ENCODE results near the gene BRCA1.

BRCA1 gene

DNA sequence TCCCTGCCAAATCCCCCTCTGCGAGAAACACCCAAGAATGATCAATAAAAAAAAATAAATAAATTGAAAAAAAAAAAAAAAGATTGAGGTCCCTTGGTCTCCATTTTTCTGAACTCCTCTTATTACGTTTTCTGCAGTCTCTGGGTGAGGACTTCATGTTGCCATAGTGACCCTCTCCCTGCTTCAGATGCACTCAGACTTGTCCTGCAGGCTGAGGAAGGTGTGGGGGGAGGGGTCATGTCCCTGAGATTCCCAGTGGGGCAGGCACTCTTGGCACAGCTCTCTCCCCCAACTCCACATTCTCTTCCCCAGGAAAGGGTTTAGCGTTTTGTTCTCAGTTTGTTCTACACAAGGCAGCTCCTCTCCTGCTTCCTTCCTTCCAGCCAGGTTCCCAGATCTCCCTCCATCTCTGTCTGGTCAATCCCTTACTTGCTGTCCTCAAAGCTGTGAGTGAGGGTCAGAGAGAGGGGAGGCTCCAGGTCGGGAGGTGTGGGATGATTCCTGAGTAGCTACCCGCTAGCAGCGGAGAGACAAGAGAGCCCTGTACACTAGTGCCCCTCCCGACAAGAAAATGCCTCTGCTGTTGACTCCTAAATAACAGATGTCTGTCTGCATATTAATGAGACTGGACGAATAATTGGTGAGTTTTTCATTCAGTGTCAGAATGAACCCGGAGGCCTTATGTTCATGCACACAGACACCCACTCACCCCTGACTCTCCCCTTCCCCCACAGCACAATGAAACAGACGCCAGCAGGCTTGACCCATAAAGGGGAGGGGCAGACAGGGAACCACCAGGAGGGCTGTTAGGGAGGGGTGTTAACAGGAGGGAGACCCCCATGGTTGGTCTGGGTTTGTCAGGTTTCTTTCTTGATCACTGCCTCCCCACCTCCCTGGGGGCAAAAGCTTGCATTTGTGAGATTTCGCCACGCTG lies 90.9 kb downstream of the BRCA1 start:
- TF ChIP-seq, protein P1, sequence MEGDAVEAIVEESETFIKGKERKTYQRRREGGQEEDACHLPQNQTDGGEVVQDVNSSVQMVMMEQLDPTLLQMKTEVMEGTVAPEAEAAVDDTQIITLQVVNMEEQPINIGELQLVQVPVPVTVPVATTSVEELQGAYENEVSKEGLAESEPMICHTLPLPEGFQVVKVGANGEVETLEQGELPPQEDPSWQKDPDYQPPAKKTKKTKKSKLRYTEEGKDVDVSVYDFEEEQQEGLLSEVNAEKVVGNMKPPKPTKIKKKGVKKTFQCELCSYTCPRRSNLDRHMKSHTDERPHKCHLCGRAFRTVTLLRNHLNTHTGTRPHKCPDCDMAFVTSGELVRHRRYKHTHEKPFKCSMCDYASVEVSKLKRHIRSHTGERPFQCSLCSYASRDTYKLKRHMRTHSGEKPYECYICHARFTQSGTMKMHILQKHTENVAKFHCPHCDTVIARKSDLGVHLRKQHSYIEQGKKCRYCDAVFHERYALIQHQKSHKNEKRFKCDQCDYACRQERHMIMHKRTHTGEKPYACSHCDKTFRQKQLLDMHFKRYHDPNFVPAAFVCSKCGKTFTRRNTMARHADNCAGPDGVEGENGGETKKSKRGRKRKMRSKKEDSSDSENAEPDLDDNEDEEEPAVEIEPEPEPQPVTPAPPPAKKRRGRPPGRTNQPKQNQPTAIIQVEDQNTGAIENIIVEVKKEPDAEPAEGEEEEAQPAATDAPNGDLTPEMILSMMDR (IDR thresholded peaks at IDR 0.05; ENCODE audit: low read length, missing control alignments) = no peak
- H3K4me3 ChIP-seq (replicated peaks; ENCODE audit: low read depth, low read length) = no peak overlapping the region
- no peak for DNase-seq (ENCODE audit: low read depth)

DNA sequence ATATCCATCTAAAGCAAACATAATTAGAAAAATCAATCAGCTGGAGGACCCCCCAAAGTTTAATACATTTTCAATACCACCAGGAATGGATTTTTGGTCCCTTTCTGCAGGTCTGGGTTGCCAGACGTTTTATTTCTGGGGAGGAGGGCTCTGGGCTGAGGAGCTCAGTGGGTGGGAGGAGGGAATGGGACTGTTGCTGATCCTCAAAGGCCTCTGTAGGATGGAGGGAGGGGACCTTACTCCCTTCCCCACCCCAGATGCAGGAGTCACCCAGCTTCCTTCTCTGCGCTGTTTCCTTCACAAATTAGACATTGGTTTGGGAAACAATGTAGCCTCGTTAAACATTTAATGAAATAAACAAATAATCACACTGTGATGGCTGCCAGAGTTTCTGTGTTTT lies 93.5 kb downstream of the BRCA1 start:
- DNase-seq (ENCODE audit: low read depth) = no peak
- TF ChIP-seq, protein P1 (IDR thresholded peaks at IDR 0.05; ENCODE audit: low read length, missing control alignments) = no peak
- H3K4me3 ChIP-seq (replicated peaks; ENCODE audit: low read depth, low read length) = no peak overlapping the region

DNA sequence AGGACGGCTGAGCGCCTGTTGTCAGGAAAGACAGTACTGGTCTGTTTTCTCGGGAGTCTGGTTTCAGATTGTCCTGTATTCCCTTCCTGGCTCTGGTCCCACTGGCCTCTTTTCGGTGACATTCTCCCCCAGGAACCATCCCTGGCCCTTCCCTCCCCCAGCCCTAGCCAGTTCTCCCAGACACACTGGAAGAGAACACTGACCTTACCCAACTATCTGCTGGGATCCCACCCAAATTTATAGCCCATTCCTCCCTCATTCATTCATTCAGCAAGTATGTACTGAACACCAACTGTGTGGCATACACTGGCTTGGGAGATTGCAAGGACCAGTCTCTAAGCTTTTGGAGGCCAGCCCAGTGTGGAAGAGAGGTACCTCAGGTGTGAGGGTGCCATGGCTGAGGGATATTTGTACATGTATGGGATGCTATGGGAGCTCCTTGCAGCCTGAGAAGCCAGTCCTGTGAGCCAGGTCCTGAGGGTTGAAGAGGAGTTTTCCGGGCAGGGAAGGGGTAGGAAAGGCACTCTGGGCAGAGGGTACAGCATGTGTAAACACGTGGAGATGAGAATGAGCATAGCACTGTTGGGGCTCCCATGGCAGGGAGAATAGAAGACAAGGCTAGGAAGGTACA lies 94.9 kb downstream of the BRCA1 start:
- TF ChIP-seq, protein P1 (IDR thresholded peaks at IDR 0.05; ENCODE audit: low read length, missing control alignments) = no peak
- no peak overlapping the region for H3K4me3 ChIP-seq (replicated peaks; ENCODE audit: low read depth, low read length)
- no peak for DNase-seq (ENCODE audit: low read depth)

DNA sequence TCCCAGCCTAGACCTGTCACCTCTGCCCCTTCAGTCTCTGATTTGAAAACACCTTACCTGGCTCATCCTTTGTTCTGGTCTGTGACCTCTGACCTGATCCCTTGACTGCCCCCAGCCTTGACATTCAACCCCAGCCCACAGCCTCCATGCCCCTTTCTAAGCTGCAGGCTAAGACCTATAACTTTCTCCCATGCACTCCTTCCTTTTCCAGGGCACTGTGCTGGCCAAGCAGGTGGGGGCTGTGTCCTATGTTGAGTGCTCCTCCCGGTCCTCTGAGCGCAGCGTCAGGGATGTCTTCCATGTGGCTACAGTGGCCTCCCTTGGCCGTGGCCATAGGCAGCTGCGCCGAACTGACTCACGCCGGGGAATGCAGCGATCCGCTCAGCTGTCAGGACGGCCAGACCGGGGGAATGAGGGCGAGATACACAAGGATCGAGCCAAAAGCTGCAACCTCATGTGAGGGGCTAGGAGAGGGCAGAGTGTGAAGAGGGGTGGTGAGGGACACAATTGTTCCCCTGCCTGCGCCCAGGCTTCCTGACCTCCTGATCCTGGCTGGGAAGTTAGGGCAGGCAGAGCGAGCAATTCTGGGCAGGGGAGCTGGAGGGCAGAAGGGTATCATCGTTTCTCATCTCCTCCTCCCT lies 96.8 kb downstream of the BRCA1 start:
- TF ChIP-seq, protein P1 (IDR thresholded peaks at IDR 0.05; ENCODE audit: low read length, missing control alignments) = no peak
- no peak overlapping the region for H3K4me3 ChIP-seq (replicated peaks; ENCODE audit: low read depth, low read length)
- DNase-seq (ENCODE audit: low read depth) = no peak

DNA sequence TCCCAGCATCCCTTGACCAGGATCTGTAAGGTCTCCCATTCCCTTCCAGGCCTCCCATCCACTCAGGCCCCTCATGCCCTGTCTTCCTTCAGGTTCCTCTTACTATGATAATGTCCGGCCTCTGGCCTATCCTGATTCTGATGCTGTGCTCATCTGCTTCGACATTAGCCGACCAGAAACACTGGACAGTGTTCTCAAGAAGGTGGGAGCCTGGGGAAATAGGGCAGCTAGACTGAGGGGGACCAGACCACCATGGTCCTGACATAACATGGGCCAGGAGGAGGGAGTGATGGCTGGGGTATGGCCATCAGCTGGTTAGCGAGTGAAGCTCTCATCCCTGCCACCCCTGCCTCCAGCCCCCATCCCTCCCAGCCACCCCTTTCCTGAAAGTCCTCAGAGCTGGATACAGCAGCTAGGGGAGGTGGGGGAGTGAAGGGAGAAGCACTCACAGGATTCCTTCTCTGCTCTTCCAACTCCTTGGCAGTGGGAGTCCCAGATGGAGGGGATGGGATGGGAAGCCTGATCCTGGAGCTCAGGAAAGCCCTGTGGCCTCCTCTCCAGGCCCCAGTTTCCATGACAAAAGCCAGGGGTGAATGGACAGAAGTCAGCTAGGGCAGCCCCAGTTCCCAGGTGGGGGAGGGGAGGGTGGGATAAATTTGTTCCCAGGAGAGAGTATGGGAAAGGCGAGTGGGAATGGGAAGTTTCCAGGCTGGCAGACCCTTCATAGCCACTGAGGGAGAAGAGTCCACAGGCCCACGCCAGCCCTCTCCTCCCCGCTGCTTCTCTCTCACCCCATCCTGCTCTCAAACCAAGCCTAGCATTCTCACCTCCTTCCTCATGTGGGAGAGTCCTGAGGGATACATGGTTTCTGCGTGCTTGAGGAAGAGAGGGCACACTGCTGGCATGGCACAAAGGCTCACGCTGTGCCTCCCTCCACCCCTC lies 97.8 kb downstream of the BRCA1 start:
- TF ChIP-seq, protein P1 (IDR thresholded peaks at IDR 0.05; ENCODE audit: low read length, missing control alignments) = no peak
- H3K4me3 ChIP-seq (replicated peaks; ENCODE audit: low read depth, low read length) = no peak overlapping the region
- DNase-seq (ENCODE audit: low read depth) = no peak

DNA sequence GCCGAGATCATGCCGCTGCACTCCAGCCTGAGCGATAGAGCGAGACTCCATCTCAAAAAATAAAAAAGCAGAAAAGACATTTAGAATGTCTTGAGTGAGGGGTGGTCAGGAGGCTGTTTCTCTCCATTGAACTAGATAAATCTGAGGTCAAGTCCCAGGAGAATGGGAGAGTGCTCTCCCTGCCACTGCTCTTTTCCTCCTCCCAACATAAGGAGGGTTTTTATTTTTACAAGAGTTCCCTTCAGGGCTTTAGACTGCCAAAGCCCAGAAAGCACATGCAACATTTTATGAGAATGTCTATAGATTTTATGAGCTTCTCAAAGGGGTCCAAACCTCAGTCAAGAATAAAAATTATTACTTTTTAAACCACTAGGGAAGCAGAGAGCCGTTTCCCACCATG lies 98.6 kb downstream of the BRCA1 start:
- TF ChIP-seq, protein P1 (IDR thresholded peaks at IDR 0.05; ENCODE audit: low read length, missing control alignments) = no peak
- no peak overlapping the region for H3K4me3 ChIP-seq (replicated peaks; ENCODE audit: low read depth, low read length)
- DNase-seq (ENCODE audit: low read depth) = no peak
